Uterus (tissue), 4 donors: ENCODE results near the gene DDX23. TPM values are rescaled to one million over a fixed set of nuclear protein-coding genes. Genes with fewer than 3 reads are reported as not detected.

Source experiments
- DNase-seq, 2 donors: peaks; one replicate each; pipeline ENCODE4 v3.0.0-alpha.2; 2019 to 2020
- H3K27ac ChIP-seq, 2 donors: fragments of 200-600 bp; sonication (generic); 1 replicate in 1 of 2; 2 replicates in 1 of 2; pipeline ENCODE4 v1.5.1; 2016 to 2018
- H3K27me3 ChIP-seq, 2 donors: fragments of 200-600 bp; sonication (generic); one replicate each; pipeline ENCODE4 v1.5.1; 2018 to 2019; ENCODE audit warnings: control low read depth in 1 of 2
- H3K36me3 ChIP-seq, 2 donors: fragments of 200-600 bp; sonication (generic); one replicate each; pipeline ENCODE4 v1.5.1; 2019; ENCODE audit warnings: control low read depth in 1 of 2
- H3K4me1 ChIP-seq, 2 donors: fragments of 200-600 bp; sonication (generic); one replicate each; pipeline ENCODE4 v1.5.1; 2018 to 2019; ENCODE audit warnings: control low read depth in 1 of 2
- H3K4me3 ChIP-seq, 2 donors: fragments of 200-600 bp; sonication (generic); 1 replicate in 1 of 2; 2 replicates in 1 of 2; pipeline ENCODE4 v1.5.1; 2018 to 2019; ENCODE audit warnings: mild to moderate bottlenecking in 1 of 2
- H3K9me3 ChIP-seq, 2 donors: fragments of 200-600 bp; sonication (generic); one replicate each; pipeline ENCODE4 v1.5.1; 2019; ENCODE audit warnings: control low read depth in 1 of 2
- POLR2A ChIP-seq, 2 donors: fragments of 450-650 bp; IDR thresholded peaks; one replicate each; pipeline ENCODE4 v1.6.1; 2016; ENCODE audit warnings: antibody characterized with exemption in 2 of 2, mild to moderate bottlenecking in 1 of 2, moderate library complexity in 1 of 2
- intact Hi-C: fragments of 100-400 bp; cut with DNase I; formaldehyde crosslinking; loops from one replicate; pipeline ENCODE4 v1.15.1; 2023; ENCODE audit warnings: low total_unique reads
- total RNA-seq, 4 donors: library from RNA; depleted of rRNA in 3 of 4; stranded (reverse); fragments of >200 nt in 3 of 4; gene quantifications; one replicate each; pipeline versions ENCODE4 v1.1.0 to v1.2.4, GENCODE V29; 2014 to 2023
- TF ChIP-seq, protein P1 (sequence below), 4 experiments: fragments of 200-600 bp in 2 of 4; fragments of 450-650 bp in 2 of 4; sonication (generic) in 2 of 4; IDR thresholded peaks; one replicate each; pipeline ENCODE4 v1.5.1; 2016 to 2019; ENCODE audit warnings: antibody characterized with exemption in 4 of 4, mild to moderate bottlenecking in 2 of 4, moderate library complexity in 1 of 4
- donor health status: DM: yes; HTN: yes; CAD: no.

DDX23 gene
- total RNA-seq, result 100 to 1,000 TPM in 1 of 4 donors, 10 to 100 TPM in 3; 43.8 to 238 (median 81.8) TPM

DNA sequence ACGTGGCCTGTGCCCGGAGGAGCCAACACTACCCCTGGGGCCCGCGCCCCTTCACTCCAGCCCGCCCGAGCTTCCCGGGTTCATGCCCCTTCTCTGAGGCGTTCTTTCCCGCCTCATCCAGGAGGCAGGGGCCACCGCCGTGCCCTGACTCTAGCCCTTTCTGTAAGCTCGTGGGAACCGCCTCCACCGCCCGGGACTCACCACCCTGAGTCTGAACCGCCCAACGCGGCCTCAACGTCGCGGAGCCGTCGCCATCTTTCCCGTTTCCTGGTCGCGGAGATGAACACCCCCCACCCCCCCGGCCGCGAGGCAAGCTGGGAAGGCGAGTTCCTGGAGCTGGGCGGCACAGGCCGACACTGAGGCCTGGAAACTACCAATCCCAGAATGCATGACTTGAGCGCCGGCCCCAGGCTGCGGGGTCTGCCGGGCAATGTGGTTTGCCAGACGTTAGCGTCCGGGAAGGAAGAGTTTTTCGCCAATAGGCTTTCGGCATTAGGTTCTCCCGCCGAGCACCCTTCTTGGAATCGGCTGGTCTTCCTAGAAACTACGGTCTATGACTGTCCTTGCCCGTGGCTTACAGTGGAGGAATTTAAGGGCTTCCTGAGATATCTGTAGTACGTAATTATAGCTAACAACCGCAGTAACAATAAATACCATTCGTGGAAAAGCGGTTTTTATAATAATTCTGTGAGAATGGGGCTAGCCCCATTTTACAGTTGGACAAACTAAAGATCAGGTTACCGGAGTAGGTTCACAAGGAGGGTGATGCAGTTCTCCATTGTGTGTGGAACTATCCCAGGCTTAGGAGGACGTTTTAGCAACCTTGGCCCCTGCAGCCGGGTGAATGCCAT is at the start of gene DDX23:
Gene DDX23, minus strand, starts transcription at position 281 of the 851 bp plus-strand sequence. CDS start 6,381 bp downstream, outside the sequence.
- peak; percentile 91 to 93 for DNase-seq
- TF ChIP-seq, protein P1, sequence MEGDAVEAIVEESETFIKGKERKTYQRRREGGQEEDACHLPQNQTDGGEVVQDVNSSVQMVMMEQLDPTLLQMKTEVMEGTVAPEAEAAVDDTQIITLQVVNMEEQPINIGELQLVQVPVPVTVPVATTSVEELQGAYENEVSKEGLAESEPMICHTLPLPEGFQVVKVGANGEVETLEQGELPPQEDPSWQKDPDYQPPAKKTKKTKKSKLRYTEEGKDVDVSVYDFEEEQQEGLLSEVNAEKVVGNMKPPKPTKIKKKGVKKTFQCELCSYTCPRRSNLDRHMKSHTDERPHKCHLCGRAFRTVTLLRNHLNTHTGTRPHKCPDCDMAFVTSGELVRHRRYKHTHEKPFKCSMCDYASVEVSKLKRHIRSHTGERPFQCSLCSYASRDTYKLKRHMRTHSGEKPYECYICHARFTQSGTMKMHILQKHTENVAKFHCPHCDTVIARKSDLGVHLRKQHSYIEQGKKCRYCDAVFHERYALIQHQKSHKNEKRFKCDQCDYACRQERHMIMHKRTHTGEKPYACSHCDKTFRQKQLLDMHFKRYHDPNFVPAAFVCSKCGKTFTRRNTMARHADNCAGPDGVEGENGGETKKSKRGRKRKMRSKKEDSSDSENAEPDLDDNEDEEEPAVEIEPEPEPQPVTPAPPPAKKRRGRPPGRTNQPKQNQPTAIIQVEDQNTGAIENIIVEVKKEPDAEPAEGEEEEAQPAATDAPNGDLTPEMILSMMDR (IDR thresholded peaks at IDR 0.05), result peak in 1 of 4 experiments; percentile 39
- TF ChIP-seq POLR2A (IDR thresholded peaks at IDR 0.05), result peak; percentile 40 to 47
- H3K4me1 ChIP-seq, result peaks cover 0 to 3% of the 10 kb centered on the region in 2 donors
- H3K9me3 ChIP-seq, result no peaks in the 10 kb centered on the region
- no peaks in the 10 kb centered on the region for H3K36me3 ChIP-seq
- peak within 1 kb of the TSS; percentile 63 to 83 for H3K27ac ChIP-seq
- peak within 1 kb of the TSS; percentile 82 to 87 for H3K4me3 ChIP-seq
- intact Hi-C loops, result no loop called here
- H3K27me3 ChIP-seq, result no peaks in the 10 kb centered on the region

DNA sequence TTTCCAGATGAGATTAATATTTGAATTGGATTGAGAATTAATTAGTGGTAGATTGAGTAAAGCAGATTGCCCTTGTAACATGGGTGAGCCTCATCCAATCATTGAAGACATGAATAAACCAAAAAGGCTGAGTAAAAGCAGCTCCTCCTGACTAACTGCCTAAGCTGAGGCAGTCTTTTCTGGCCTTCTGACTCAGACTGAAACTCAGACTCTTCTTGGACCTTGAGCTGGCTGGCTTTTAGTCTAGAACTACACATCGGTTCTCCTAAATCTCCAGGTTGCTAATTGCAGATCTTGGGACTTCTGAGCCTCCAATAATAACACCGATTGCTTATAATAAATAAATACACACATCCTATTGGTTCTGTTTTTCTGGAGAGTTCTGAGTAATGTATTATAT is 49.3 kb upstream of the DDX23 start:
- no peak for TF ChIP-seq POLR2A (IDR thresholded peaks at IDR 0.05)
- TF ChIP-seq, protein P1 (IDR thresholded peaks at IDR 0.05), result no peak
- Histone ChIP-seq H3K4me1 (peaks cover 0 to 6% of the 10 kb centered on the region in 2 donors), H3K27me3 (no peaks in the 10 kb centered on the region), H3K27ac (no peak overlapping the region), H3K36me3 (no peaks in the 10 kb centered on the region), H3K9me3 (no peaks in the 10 kb centered on the region), H3K4me3 (no peak overlapping the region)
- intact Hi-C loops, result no loop called here
- DNase-seq, result no peak

DNA sequence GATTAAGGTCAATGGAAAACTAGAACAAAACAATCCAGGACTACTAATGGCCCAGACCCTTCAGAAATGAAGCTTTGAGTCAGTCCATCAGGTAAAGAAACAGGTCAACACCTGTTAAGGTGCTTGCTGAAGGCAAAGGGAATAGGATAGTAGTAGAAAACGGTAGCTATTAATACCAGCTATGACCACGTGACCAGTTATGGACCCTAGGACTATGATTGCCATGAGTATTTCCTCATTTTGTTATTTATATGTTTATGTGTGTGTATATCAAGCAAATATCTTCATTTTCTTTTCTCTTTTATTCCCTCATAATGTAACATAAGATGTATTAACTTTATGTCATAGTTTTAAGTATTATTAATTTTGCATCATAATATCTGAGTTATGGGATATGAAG is 47.7 kb upstream of the DDX23 start:
- DNase-seq, result no peak
- TF ChIP-seq, protein P1 (IDR thresholded peaks at IDR 0.05), result no peak
- no peak for TF ChIP-seq POLR2A (IDR thresholded peaks at IDR 0.05)
- Histone ChIP-seq H3K27me3 (no peaks in the 10 kb centered on the region), H3K36me3 (no peaks in the 10 kb centered on the region), H3K27ac (no peak overlapping the region), H3K4me3 (no peak overlapping the region), H3K4me1 (peaks cover 0 to 6% of the 10 kb centered on the region in 2 donors), H3K9me3 (no peaks in the 10 kb centered on the region)
- intact Hi-C loops, result no loop called here

DNA sequence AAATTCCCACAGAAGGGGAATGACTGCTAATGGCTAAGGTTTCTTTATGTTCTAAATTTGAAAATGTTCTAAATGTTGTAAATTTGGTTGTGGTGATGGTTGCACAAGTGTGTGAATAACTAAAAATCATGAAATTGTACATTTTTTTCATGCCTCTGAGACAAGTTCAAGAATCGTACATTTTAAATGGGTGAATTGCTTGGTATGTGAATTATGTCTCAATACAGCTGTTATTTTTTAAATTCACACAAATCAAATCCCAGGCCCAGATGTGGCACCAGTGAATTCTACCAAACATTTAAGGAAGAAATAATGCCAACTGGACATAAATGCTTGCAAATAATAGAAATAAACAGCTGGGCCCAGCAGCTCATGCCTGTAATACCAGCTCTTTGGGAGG is 42.3 kb upstream of the DDX23 start:
- Histone ChIP-seq H3K27me3 (no peaks in the 10 kb centered on the region), H3K9me3 (no peaks in the 10 kb centered on the region), H3K36me3 (no peaks in the 10 kb centered on the region), H3K4me3 (no peak overlapping the region), H3K4me1 (no peaks in the 10 kb centered on the region), H3K27ac (no peak overlapping the region)
- no peak for DNase-seq
- intact Hi-C loops, result no loop called here
- TF ChIP-seq POLR2A (IDR thresholded peaks at IDR 0.05), result no peak
- TF ChIP-seq, protein P1 (IDR thresholded peaks at IDR 0.05), result no peak

DNA sequence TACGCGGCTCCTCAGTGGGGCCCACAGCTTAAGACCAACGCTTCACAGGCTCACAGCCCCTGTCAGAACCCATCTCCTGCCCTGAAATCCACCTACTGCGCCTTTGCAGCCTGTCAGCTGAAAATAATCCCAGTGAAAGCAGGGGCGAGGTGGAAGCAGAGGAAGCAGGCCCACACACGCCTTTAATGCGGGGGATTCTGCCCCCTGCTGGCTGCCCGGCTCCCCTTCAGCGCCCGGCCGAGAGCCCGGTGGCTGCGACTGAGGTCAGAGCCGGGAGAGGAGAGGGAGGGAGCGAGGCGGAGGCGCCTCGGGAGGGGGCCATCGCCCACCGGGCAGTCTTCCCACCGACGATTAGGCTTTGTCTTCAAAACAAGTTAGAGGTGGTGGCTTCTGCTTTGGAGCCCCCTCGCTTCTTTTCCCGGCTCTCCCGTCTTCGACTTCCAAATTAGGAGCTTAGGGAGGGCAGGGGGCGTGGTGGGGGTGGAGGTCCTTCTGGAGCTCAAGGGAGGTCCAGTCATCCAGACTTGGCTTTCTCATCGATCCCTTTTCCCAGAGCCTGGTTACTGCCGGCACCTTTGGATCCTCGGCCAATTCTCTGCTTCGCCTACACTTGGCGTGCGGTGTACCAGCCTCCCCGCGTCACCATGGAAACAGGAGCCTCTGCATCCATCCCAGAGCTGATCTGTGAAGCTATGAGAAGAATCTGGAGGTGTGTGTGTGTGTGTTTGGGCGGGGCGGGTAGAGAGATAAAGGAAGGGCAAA is 38.9 kb upstream of the DDX23 start:
- Histone ChIP-seq H3K9me3 (no peaks in the 10 kb centered on the region), H3K4me1 (no peaks in the 10 kb centered on the region), H3K36me3 (no peaks in the 10 kb centered on the region), H3K27ac (no peak overlapping the region), H3K4me3 (no peak overlapping the region), H3K27me3 (no peaks in the 10 kb centered on the region)
- TF ChIP-seq POLR2A (IDR thresholded peaks at IDR 0.05), result no peak
- TF ChIP-seq, protein P1 (IDR thresholded peaks at IDR 0.05), result peak; percentile 86 to 93 (median 90)
- intact Hi-C loops, result no loop called here
- DNase-seq, result peak; percentile 66 to 76
